Chondrocyte (in vitro differentiated cells): Measurements from ENCODE around the gene HCRTR1. TPM values are rescaled to one million over a fixed set of nuclear protein-coding genes. Genes with fewer than 3 reads are reported as not detected.

ENCODE experiments used
- DNase-seq: peaks from one replicate; pipeline ENCODE4 v3.0.0; 2021; ENCODE audit warnings: mixed read lengths, low spot score
- H3K27ac Mint-ChIP-seq: one replicate; pipeline ENCODE4 v1.8.0; 2021; ENCODE audit warnings: mild to moderate bottlenecking, moderate library complexity, mixed read lengths; ENCODE audit not compliant: unreplicated experiment
- H3K27me3 Mint-ChIP-seq: 2 replicates; pipeline ENCODE4 v1.8.0; 2021; ENCODE audit warnings: low read depth, mixed read lengths
- H3K36me3 Mint-ChIP-seq: 2 replicates; pipeline ENCODE4 v1.8.0; 2021; ENCODE audit warnings: low read depth, mixed read lengths
- H3K4me1 Mint-ChIP-seq: 2 replicates; pipeline ENCODE4 v1.8.0; 2021; ENCODE audit warnings: low read depth, mild to moderate bottlenecking, mixed read lengths
- H3K4me3 Mint-ChIP-seq: one replicate; pipeline ENCODE4 v1.8.0; 2021; ENCODE audit warnings: mild to moderate bottlenecking, moderate library complexity, mixed read lengths; ENCODE audit not compliant: unreplicated experiment
- H3K9me3 Mint-ChIP-seq: 2 replicates; pipeline ENCODE4 v1.8.0; 2021; ENCODE audit warnings: low read depth, mixed read lengths
- total RNA-seq: library from RNA; stranded (reverse); gene quantifications from 3 replicates; pipeline ENCODE4 v1.2.1, GENCODE V29; 2021
- TF ChIP-seq, protein P1 (sequence below): fragments of 200-600 bp; sonication (generic); IDR thresholded peaks from 2 replicates; pipeline ENCODE4 v1.5.0; 2021; ENCODE audit warnings: antibody characterized with exemption, mild to moderate bottlenecking, moderate library complexity

HCRTR1 gene
- total RNA-seq, 1 donor from 2014 or later: 0.45 TPM

- Mint-ChIP-seq H3K4me1 (peaks cover 22% of the 10 kb centered on the region), H3K27ac (no peak overlapping the region), H3K4me3 (no peak overlapping the region), H3K36me3 (peaks cover 12% of the 10 kb centered on the region), H3K9me3 (no peaks in the 10 kb centered on the region), H3K27me3 (no peaks in the 10 kb centered on the region)
- TF ChIP-seq, protein P1, sequence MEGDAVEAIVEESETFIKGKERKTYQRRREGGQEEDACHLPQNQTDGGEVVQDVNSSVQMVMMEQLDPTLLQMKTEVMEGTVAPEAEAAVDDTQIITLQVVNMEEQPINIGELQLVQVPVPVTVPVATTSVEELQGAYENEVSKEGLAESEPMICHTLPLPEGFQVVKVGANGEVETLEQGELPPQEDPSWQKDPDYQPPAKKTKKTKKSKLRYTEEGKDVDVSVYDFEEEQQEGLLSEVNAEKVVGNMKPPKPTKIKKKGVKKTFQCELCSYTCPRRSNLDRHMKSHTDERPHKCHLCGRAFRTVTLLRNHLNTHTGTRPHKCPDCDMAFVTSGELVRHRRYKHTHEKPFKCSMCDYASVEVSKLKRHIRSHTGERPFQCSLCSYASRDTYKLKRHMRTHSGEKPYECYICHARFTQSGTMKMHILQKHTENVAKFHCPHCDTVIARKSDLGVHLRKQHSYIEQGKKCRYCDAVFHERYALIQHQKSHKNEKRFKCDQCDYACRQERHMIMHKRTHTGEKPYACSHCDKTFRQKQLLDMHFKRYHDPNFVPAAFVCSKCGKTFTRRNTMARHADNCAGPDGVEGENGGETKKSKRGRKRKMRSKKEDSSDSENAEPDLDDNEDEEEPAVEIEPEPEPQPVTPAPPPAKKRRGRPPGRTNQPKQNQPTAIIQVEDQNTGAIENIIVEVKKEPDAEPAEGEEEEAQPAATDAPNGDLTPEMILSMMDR: no peak
- DNase-seq: no peak
These were observed 10.6 kb downstream of the HCRTR1 start for GRCh38 chr1:31627930-31628559.

GRCh38 chr1:31628931-31629556 lies 11.6 kb downstream of the HCRTR1 start:
- Mint-ChIP-seq H3K4me3 (no peak overlapping the region), H3K9me3 (no peaks in the 10 kb centered on the region), H3K4me1 (peaks cover 22% of the 10 kb centered on the region), H3K36me3 (peaks cover 12% of the 10 kb centered on the region), H3K27ac (no peak overlapping the region), H3K27me3 (no peaks in the 10 kb centered on the region)
- DNase-seq: no peak
- TF ChIP-seq, protein P1: no peak

DNA sequence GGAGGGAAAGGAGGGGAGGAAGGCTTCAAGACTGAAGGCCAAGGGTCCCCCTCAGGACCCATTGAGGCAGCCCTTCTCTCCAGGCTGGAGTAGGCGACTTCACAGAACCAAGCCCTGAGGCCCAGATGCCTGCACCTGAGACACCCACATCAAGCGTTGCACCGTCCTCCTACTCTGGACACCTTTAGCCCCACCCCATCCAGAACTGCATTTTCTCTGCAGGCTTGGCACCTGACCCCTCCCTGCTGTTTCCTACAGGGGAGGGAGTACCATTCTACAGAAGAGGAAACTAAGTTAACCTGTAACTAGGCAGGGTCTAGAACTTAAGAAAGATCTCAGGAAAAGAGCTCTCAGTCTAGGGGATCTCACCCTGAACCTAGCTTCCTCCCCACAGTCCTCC lies 15.2 kb downstream of the HCRTR1 start:
- no peaks in the 10 kb centered on the region for H3K27me3 Mint-ChIP-seq
- TF ChIP-seq, protein P1: no peak
- no peaks in the 10 kb centered on the region for H3K9me3 Mint-ChIP-seq
- DNase-seq: no peak
- H3K4me1 Mint-ChIP-seq: peaks cover 13% of the 10 kb centered on the region
- H3K4me3 Mint-ChIP-seq: no peak overlapping the region
- no peak overlapping the region for H3K27ac Mint-ChIP-seq
- H3K36me3 Mint-ChIP-seq: peaks cover 9% of the 10 kb centered on the region

DNA sequence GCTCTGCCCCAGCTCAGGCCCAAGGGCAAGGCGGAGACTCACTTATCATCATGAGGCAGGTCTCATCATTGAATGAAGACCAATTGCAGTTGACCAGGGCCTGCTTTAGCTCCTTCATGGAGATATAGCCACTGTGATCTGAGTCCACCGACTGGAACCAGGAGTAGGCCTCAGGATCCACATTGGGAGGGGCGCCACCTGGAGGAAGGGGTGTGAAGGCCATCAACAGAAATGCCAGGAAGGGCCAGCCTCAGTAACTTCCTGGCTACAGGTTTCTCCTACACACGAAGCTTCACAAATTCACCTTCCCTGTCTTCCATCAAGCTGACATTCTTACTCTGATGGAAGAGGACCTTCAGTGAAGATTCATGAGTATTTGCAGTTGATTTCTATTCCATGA lies 15.6 kb downstream of the HCRTR1 start:
- Mint-ChIP-seq H3K36me3 (peaks cover 9% of the 10 kb centered on the region), H3K4me1 (peaks cover 12% of the 10 kb centered on the region), H3K27me3 (no peaks in the 10 kb centered on the region), H3K9me3 (no peaks in the 10 kb centered on the region), H3K4me3 (no peak overlapping the region), H3K27ac (no peak overlapping the region)
- TF ChIP-seq, protein P1: peak; percentile 71
- DNase-seq: no peak

DNA sequence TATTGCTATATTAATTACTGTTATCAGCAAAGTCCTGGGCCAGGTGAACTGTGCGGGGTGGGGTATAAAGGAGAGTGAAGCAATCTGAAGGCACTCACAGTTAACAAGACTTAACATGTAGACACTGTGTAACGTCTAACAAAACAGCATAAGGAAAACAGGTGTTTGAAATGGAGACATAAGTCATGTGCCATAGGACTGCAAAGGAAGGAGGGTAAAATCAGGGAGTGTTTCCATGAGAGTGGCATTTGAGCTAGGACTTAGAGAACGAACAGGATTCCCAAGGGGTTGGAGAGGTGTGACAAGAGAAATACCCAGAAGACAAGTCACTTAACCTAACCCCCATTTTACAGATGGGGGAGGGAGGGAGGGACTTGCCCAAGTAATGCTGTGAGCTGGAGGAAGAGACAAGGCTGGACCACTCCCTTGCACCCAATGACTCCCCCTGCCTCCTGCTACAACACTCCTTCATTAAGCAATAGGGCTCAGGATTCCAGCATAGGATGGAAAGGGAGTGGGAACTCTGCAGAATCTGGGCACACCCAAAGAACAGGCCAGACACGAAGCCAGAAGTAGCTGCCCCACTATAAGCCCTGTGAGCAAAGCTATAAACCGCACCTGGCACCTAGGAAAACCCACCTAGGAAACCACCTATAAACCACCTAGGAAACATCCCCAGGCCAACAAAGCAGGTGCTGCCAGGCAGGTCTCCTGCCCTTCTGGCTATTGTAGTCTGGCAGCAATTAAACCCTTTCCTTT lies 20.6 kb downstream of the HCRTR1 start:
- Mint-ChIP-seq H3K4me3 (no peak overlapping the region), H3K4me1 (peaks cover 11% of the 10 kb centered on the region), H3K36me3 (no peaks in the 10 kb centered on the region), H3K27me3 (no peaks in the 10 kb centered on the region), H3K9me3 (no peaks in the 10 kb centered on the region), H3K27ac (no peak overlapping the region)
- DNase-seq: no peak
- TF ChIP-seq, protein P1: no peak
